Spinal cord (tissue), 10 donors: Measurements from ENCODE around the gene RAD51B. TPM values are rescaled to one million over a fixed set of nuclear protein-coding genes. Genes with fewer than 3 reads are reported as not detected.
A peak's percentile ranks its signal among the peaks of the same experiment; 100 is the strongest.
"Not testable (repeated sequence)": the region's sequence is repeated elsewhere in the genome, so short reads cannot be mapped to it uniquely, and the experiment has no call there.

Experiments used
- DNase-seq, 6 donors: peaks; one replicate each; pipeline versions ENCODE4 v3.0.0 to v3.0.0-alpha.2; 2013 to 2015; ENCODE audit warnings: low spot score in 6 of 6, low read depth in 4 of 6
- H3K27ac ChIP-seq: one replicate; pipeline ENCODE4 v1.5.1; 2013; ENCODE audit warnings: low read depth, low read length, control low read depth
- H3K27me3 ChIP-seq: one replicate; pipeline ENCODE4 v1.6.1; 2013; ENCODE audit warnings: low read length; ENCODE audit not compliant: control insufficient read depth, insufficient read depth
- H3K36me3 ChIP-seq: one replicate; pipeline ENCODE4 v1.6.1; 2013; ENCODE audit warnings: low read length; ENCODE audit not compliant: control insufficient read depth, insufficient read depth
- H3K4me1 ChIP-seq: one replicate; pipeline ENCODE4 v1.6.1; 2013; ENCODE audit warnings: low read length; ENCODE audit not compliant: control insufficient read depth, insufficient read depth
- H3K4me3 ChIP-seq: one replicate; pipeline ENCODE4 v1.5.1; 2013; ENCODE audit warnings: low read depth, low read length, control low read depth
- H3K9me3 ChIP-seq: one replicate; pipeline ENCODE4 v1.6.1; 2013; ENCODE audit warnings: low read length; ENCODE audit not compliant: control insufficient read depth, insufficient read depth
- WGBS: methylation state at CpG from one replicate; pipeline ENCODE4 v1.1.5; 2013; ENCODE audit warnings: missing lambda C conversion rate; ENCODE audit not compliant: insufficient coverage; 5-methylcytosine and 5-hydroxymethylcytosine counted together
- polyA plus RNA-seq, 2 donors: library from polyadenylated mRNA; unstranded; fragments of 120-200 nt; gene quantifications; one replicate each; pipeline ENCODE4 v1.2.1, GENCODE V29; 2013; ENCODE audit not compliant: insufficient read length in 2 of 2
- total RNA-seq, 2 donors: library from RNA; depleted of rRNA in 1 of 2; stranded (reverse); fragments of 120-200 nt in 1 of 2; fragments of >200 nt in 1 of 2; gene quantifications; one replicate each; pipeline versions ENCODE4 v1.2.3 to v1.2.4, GENCODE V29; 2013 to 2014
- donor health status: healthy.

The RAD51B gene
- total and polyA plus RNA-seq, 4 donors, result 5.7 to 28.9 (median 14.4) TPM

DNA sequence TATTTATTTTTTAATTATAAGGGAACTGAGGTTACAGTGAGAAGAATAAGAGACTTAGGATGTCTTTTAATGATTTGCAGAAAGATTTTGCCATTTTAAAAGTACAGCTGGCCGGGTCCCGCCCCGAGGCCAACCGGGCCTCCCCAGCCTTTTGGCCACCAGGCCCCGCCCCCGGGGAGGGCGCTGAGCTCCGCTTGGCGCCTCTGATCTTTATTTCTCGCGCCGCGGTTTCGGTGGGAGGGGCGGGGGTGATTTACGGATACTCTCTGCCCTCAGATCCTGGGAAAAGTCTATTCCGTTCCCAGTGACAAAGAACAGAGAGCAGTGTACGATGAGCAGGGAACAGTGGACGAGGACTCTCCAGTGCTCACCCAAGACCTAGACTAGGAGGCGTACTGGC lies 20.8 kb upstream of the RAD51B start:
- Histone ChIP-seq H3K4me1 (no peaks in the 10 kb centered on the region), H3K27me3 (no peaks in the 10 kb centered on the region), H3K9me3 (no peaks in the 10 kb centered on the region), H3K4me3 (no peak overlapping the region), H3K27ac (no peak overlapping the region), H3K36me3 (peaks cover 58% of the 10 kb centered on the region)
- WGBS, result 80% methylated on average over 20 of the region's 20 CpGs
- DNase-seq, result no peak

DNA sequence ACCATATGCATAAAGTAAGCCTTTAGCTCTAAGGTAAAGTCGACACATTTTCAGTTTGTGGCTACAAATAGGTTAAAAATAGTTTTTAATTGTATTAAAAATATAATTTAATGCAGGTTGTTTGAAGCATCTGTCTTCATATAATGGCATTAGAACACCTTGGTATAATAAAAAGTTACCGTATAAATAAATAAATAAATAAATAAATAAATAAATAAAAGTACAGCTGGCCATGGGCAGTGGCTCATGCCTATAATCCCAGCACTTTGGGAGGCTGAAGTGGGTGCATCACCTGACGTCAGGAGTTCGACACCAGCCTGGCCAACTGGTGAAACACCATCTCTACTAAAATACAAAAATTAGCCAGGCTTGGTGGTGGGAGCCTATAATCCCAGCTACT lies 18.8 kb upstream of the RAD51B start:
- no peaks in the 10 kb centered on the region for H3K4me1 ChIP-seq
- no CpG with 5 or more reads among the region's 4 CpGs for WGBS
- no peak overlapping the region for H3K4me3 ChIP-seq
- no peaks in the 10 kb centered on the region for H3K27me3 ChIP-seq
- no peak overlapping the region for H3K27ac ChIP-seq
- no peak for DNase-seq
- peaks cover 66% of the 10 kb centered on the region for H3K36me3 ChIP-seq
- no peaks in the 10 kb centered on the region for H3K9me3 ChIP-seq

DNA sequence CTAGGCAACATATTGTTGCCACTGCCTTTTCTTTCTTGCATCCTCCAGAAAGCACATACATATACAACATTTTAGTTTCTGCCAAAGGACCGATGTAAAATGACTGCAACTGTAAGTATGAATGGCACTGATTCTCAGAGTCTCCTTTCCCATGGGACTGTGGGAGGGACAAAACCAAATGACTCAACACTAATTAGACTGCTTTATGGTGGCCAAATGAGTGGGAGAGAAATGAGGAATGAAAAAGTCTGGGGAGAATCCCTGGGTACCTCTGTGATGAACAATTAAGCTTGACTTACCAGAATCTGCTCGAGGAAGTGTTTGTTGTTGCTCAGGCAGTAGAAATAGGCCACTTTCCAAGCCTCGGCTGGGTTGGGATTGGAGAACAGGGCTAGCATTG lies 13.3 kb upstream of the RAD51B start:
- H3K27ac ChIP-seq, result no peak overlapping the region
- H3K4me3 ChIP-seq, result no peak overlapping the region
- H3K36me3 ChIP-seq, result peaks cover 61% of the 10 kb centered on the region
- whole genome bisulfite sequencing, result 93% methylated on average over 2 of the region's 3 CpGs
- H3K27me3 ChIP-seq, result no peaks in the 10 kb centered on the region
- no peaks in the 10 kb centered on the region for H3K9me3 ChIP-seq
- H3K4me1 ChIP-seq, result no peaks in the 10 kb centered on the region
- DNase-seq, result no peak

DNA sequence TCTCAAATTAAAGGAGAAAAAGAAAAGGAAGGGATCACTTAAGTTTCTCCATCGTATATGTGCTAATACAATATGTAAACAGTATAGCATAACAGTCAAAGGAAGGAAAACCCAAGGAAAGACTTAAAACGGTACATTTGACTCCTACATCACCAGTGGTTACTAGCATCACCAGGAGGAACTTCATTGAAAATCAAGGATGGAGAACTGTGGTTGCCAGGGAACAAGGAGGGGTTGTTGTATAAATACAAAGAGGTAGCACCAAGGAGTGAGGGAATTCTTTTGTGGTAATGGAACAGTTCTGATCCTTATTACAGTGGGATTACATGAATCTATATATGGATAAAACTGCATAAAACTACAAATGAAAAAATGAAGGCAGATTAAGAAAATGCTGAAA lies 4.8 kb upstream of the RAD51B start:
- DNase-seq, result no peak
- Histone ChIP-seq H3K4me3 (no peak overlapping the region), H3K9me3 (no peaks in the 10 kb centered on the region), H3K27ac (no peak overlapping the region), H3K4me1 (peaks cover 12% of the 10 kb centered on the region), H3K27me3 (no peaks in the 10 kb centered on the region), H3K36me3 (peaks cover 1% of the 10 kb centered on the region)
- WGBS, result no CpG with 5 or more reads among the region's 2 CpGs

DNA sequence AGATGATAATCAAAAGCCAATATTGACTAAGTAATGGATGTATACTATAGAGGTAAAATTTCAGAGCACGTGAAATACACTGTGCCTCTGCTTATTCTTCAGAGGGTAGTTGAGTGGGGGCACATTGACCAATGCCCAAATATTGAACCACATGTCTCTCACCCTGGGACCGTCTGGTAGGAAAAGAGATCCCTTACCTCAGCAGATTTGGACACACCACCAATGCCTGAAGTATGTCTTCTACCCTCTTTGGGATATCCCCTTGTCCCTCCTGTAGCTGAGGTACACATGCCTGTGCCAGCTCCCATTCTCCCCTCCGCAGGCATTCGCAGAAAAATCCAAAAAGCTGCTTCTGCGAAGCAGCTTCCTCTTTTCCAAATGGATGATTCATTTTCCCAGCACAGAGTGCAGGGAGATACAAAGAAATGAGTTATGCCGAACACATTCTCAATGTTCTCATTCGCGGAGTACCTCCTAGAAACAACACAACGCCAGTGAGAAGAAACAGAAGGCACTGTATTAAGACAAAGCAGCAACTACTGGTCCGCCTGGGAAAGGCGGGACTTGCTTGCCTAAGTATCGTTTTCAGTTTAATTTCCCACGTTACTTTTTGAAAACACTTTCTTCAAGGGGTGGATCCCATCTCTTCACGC lies 3.9 kb upstream of the RAD51B start:
- Histone ChIP-seq H3K9me3 (no peaks in the 10 kb centered on the region), H3K27ac (peak overlapping the region; percentile 83), H3K4me1 (peaks cover 12% of the 10 kb centered on the region), H3K27me3 (no peaks in the 10 kb centered on the region), H3K36me3 (no peaks in the 10 kb centered on the region), H3K4me3 (peak overlapping the region; percentile 83)
- DNase-seq, result peak in 3 of 6 donors; percentile 11 to 56 (median 39)
- WGBS, result 5% methylated on average over 9 of the region's 14 CpGs

DNA sequence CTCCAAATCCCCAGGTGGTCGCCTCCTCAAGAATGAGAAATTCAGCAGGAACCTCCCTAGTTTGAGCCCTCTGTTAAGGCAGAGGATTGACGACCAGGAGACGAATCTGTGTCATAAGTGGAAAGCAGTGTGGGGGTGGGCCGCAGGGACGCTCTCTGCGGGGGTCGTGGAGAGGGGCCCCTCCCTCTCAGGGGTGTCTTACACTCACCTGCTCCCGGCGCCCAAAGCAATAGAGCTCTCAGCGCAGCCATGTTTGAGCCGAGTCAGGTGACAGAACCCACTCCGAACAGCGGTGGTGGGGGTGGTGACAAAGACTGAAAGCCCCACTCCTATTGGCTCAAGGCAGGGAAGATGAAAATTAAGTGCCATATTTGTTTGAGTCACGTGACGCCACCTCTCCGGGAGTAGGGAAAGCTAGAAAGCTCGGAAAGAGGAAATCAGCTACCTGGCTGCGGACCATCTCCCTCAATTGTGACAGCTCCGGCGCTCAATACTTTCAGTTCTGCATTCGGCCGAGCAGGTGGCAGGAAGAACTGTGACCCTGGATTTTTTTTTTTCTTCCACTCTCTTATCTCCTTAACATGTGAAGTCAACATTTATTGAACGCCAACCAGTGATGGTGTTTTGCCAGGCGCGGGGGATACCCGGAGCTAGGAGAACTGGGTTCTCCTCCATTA lies 3.1 kb upstream of the RAD51B start, which contains the start of gene ZFYVE26:
Gene ZFYVE26, minus strand, starts transcription at position 265 of the 677 bp plus-strand sequence. CDS start 627 bp downstream, outside the sequence.
- DNase-seq, result peak; percentile 91 to 99 (median 94)
- Histone ChIP-seq H3K36me3 (no peaks in the 10 kb centered on the region), H3K27me3 (no peaks in the 10 kb centered on the region), H3K27ac (peak within 1 kb of the TSS; percentile 83), H3K4me3 (peak within 1 kb of the TSS; percentile 83), H3K4me1 (peaks cover 12% of the 10 kb centered on the region), H3K9me3 (no peaks in the 10 kb centered on the region)
- under 1% methylated on average over 21 of the region's 26 CpGs for WGBS

DNA sequence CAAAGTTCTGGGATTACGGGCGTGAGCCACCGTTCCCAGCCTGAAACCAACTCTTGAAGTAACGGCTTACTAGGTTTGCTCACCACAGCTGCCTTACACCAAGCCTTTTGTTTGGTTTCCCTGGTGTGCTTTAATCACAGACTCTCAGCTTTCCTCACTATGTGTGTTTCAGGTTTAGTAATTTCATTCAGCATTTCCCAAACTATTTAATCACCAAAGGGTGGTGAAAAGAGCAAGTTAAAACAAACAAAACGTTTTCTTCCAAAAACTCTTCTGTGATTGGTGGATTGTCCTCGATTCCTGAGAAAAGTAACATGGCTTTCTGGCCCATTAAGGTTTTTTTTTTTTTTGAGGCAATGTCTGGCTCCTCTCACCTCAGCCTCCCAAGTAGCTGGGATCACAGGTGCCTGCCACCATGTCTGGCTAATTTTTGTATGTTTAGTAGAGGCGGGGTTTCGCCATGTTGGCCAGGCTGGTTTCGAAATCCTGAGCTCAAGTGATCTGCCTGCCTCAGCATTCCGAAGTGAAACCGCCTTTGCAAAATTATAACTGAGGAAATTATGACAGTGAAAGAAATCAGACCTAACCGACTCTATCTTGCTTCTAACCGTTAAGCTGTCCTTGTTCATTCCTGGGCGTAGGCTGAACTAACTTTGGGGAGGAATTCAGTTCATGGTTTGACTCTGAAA lies 1.7 kb upstream of the RAD51B start:
- WGBS, result 93% methylated on average over 7 of the region's 14 CpGs
- no peaks in the 10 kb centered on the region for H3K36me3 ChIP-seq
- no peak overlapping the region for H3K4me3 ChIP-seq
- no peak for DNase-seq
- no peaks in the 10 kb centered on the region for H3K9me3 ChIP-seq
- peaks cover 12% of the 10 kb centered on the region for H3K4me1 ChIP-seq
- no peaks in the 10 kb centered on the region for H3K27me3 ChIP-seq
- no peak overlapping the region for H3K27ac ChIP-seq

DNA sequence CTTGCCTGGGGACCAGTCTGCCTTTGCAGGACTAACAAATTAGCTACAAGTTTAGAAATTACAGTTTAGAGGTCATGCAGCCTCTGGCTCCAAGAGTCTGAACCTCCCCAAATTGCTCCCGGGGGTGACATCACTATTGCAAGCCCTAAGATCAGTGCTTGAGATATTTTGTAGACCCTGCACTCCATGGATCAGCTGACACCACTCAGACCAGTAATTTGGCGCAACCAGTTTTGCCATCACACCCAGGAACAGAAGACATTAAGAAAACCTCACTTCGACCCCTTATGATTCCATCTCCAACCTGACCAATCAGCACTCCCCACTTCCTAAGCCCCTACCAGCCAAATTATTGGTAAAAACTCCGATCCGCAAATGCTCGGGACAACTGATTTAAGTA lies 1.1 kb upstream of the RAD51B start:
- not testable (repeated sequence) for H3K27ac ChIP-seq, H3K4me3 ChIP-seq, H3K36me3 ChIP-seq, H3K9me3 ChIP-seq, DNase-seq, H3K27me3 ChIP-seq
- peaks cover 12% of the 10 kb centered on the region for H3K4me1 ChIP-seq
- 96% methylated on average over 6 of the region's 6 CpGs for WGBS

DNA sequence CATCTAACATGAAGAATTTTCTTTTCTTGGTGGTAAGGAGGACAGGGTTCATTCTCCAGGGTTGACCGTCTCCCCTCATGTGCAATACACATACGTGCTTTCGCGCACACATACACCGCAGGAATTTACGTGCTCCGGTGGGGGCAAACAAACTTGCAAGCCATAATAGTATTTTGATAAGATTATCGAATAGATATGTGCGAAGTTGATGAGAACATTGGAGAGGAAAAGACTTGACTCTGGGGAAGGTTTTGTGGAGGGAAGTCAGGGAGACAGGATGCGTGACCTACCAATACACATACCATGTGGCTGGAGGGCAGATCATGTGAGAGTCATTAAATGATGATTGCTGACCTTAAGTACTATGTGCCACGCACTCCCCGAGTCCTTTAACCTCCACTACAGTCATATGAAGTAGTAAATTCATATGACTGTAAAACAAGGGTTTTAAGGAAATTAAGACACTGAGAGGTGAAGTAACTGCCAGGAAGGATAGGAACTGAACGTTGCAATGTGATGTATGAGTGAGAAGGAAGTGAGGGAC lies 921 bp downstream of the RAD51B start:
- H3K4me3 ChIP-seq, result peak overlapping the region; percentile 85
- no peaks in the 10 kb centered on the region for H3K36me3 ChIP-seq
- DNase-seq, result no peak
- no peaks in the 10 kb centered on the region for H3K9me3 ChIP-seq
- H3K4me1 ChIP-seq, result peaks cover 12% of the 10 kb centered on the region
- no peaks in the 10 kb centered on the region for H3K27me3 ChIP-seq
- 51% methylated on average over 5 of the region's 13 CpGs for whole genome bisulfite sequencing
- no peak overlapping the region for H3K27ac ChIP-seq
